Common myeloid progenitor, CD34-positive (primary cell): Measurements from ENCODE around the gene GMIP.
A peak's percentile ranks its signal among the peaks of the same experiment; 100 is the strongest.

Experiments used
- CTCF ChIA-PET: fragments of 350-600 bp; sonication (Branson Sonifier 250); formaldehyde crosslinking; loops from one replicate; lab custom pipeline; 2021; ENCODE audit warnings: antibody characterized with exemption; lab: Charles Lee
- POLR2A ChIA-PET: fragments of 350-600 bp; sonication (Branson Sonifier 250); formaldehyde crosslinking; loops from one replicate; lab custom pipeline; 2021; ENCODE audit warnings: antibody characterized with exemption; lab: Charles Lee
- DNase-seq, 3 donors: peaks; one replicate each; pipeline versions ENCODE4 v3.0.0 to v3.0.0-alpha.2; 2013
- H3K27ac ChIP-seq, 2 experiments: 1 replicate in 1 of 2; 2 replicates in 1 of 2; pipeline ENCODE4 v1.7.0; 2013; ENCODE audit warnings: inconsistent platforms in 2 of 2, low read length in 2 of 2, mild to moderate bottlenecking in 2 of 2, low read depth in 1 of 2, moderate library complexity in 1 of 2; ENCODE audit not compliant: severe bottlenecking in 2 of 2, insufficient read depth in 1 of 2, poor library complexity in 1 of 2
- H3K27me3 ChIP-seq, 5 experiments: replicated peaks in 2 of 5; 1 replicate in 3 of 5; 2 replicates in 2 of 5; pipeline versions ENCODE4 v1.6.1 to v1.7.0; 2013; ENCODE audit warnings: low read length in 4 of 5, mild to moderate bottlenecking in 2 of 5, moderate library complexity in 2 of 5, inconsistent platforms in 1 of 5; ENCODE audit not compliant: insufficient read depth in 5 of 5, control insufficient read depth in 4 of 5
- H3K36me3 ChIP-seq, 4 experiments: 1 replicate in 2 of 4; 2 replicates in 2 of 4; pipeline versions ENCODE4 v1.6.1 to v1.7.0; 2013; ENCODE audit warnings: low read length in 3 of 4, control low read depth in 1 of 4, mild to moderate bottlenecking in 1 of 4; ENCODE audit not compliant: control insufficient read depth in 4 of 4, insufficient read depth in 4 of 4
- H3K4me1 ChIP-seq, 4 experiments: 1 replicate in 3 of 4; 2 replicates in 1 of 4; pipeline versions ENCODE4 v1.6.1 to v1.7.1; 2013; ENCODE audit warnings: low read length in 3 of 4, mild to moderate bottlenecking in 3 of 4, control low read depth in 1 of 4, inconsistent platforms in 1 of 4, moderate library complexity in 1 of 4; ENCODE audit not compliant: control insufficient read depth in 4 of 4, insufficient read depth in 4 of 4; ENCODE audit errors: control extremely low read depth in 1 of 4
- H3K4me3 ChIP-seq, 7 experiments: 1 replicate in 4 of 7; 2 replicates in 3 of 7; pipeline versions ENCODE4 v1.5.1 to v1.7.0; 2013; ENCODE audit warnings: mild to moderate bottlenecking in 7 of 7, low read length in 6 of 7, moderate library complexity in 6 of 7, inconsistent platforms in 2 of 7, low read depth in 2 of 7, control low read depth in 1 of 7; ENCODE audit not compliant: insufficient read depth in 4 of 7, control insufficient read depth in 1 of 7; ENCODE audit errors: extremely low read depth in 1 of 7
- H3K9me3 ChIP-seq, 5 experiments: 1 replicate in 4 of 5; 2 replicates in 1 of 5; pipeline versions ENCODE4 v1.6.1 to v1.7.1; 2013; ENCODE audit warnings: low read length in 4 of 5, mild to moderate bottlenecking in 2 of 5, inconsistent platforms in 1 of 5, low read depth in 1 of 5, moderate library complexity in 1 of 5; ENCODE audit not compliant: control insufficient read depth in 4 of 5, insufficient read depth in 2 of 5; ENCODE audit errors: control extremely low read depth in 1 of 5
- WGBS: methylation state at CpG from one replicate; pipeline ENCODE4 v1.1.5; 2013; ENCODE audit not compliant: insufficient coverage; 5-methylcytosine and 5-hydroxymethylcytosine counted together

The GMIP gene

GRCh38 chr19:19679176-19680073 is 36.0 kb upstream of the GMIP start:
- no peaks in the 10 kb centered on the region for H3K4me1 ChIP-seq
- peaks cover 13 to 85% (median 62%) of the 10 kb centered on the region in 5 experiments for H3K9me3 ChIP-seq
- no peak overlapping the region for H3K27ac ChIP-seq
- no peak for DNase-seq
- peaks cover 36 to 90% (median 58%) of the 10 kb centered on the region in 4 experiments for H3K36me3 ChIP-seq
- H3K4me3 ChIP-seq = peak overlapping the region in 1 of 7 experiments; percentile 20
- no peaks in the 10 kb centered on the region for H3K27me3 ChIP-seq
- WGBS = 100% methylated on average over 10 of the region's 20 CpGs
- ChIA-PET POLR2A (no interaction called here), CTCF (no interaction called here)

GRCh38 chr19:19677579-19677978 is 34.1 kb upstream of the GMIP start:
- DNase-seq = no peak
- 94% methylated on average over 3 of the region's 7 CpGs for WGBS
- peak overlapping the region in 2 of 7 experiments; percentile 36 to 40 for H3K4me3 ChIP-seq
- POLR2A ChIA-PET = no interaction called here
- peaks cover 31 to 91% (median 68%) of the 10 kb centered on the region in 4 experiments for H3K36me3 ChIP-seq
- CTCF ChIA-PET = interaction anchor here (1.0 kb wide), 1 partner anchor 43 kb away, joined by 3 read pairs; no protein-coding TSS in a partner anchor
- peaks cover 11 to 83% (median 70%) of the 10 kb centered on the region in 5 experiments for H3K9me3 ChIP-seq
- H3K27ac ChIP-seq = no peak overlapping the region
- H3K4me1 ChIP-seq = no peaks in the 10 kb centered on the region
- H3K27me3 ChIP-seq = no peaks in the 10 kb centered on the region

GRCh38 chr19:19674315-19674714 is 30.9 kb upstream of the GMIP start:
- Histone ChIP-seq H3K27me3 (no peaks in the 10 kb centered on the region), H3K27ac (no peak overlapping the region), H3K9me3 (peaks cover 6 to 67% (median 50%) of the 10 kb centered on the region in 5 experiments), H3K4me3 (peak overlapping the region in 1 of 7 experiments; percentile 1), H3K4me1 (peaks cover 0 to 10% (median 8%) of the 10 kb centered on the region in 4 experiments), H3K36me3 (peaks cover 31 to 71% (median 58%) of the 10 kb centered on the region in 4 experiments)
- ChIA-PET CTCF (no interaction called here), POLR2A (no interaction called here)
- 100% methylated on average over 1 of the region's 6 CpGs for WGBS
- peak in 1 of 3 donors; percentile 33 for DNase-seq

DNA sequence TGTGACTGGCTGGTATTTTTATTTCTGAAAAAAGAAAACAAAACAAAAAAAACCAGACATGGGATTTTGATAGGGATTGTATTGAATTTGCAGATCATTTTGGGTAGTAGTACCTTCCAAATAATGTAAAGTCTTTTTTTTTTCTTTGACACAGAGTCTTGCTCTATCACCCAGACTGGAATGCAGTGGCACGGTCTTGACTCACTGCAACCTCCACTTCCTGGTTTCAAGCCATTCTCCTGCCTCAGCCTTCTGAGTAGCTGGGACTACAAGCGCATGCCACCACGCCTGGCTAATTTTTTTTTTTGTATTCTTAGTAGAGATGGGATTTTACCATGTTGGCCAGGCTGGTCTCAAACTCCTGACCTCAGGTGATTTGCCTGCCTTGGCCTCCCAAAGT is 29.4 kb upstream of the GMIP start:
- no peak overlapping the region for H3K27ac ChIP-seq
- H3K36me3 ChIP-seq = peaks cover 20 to 56% (median 45%) of the 10 kb centered on the region in 4 experiments
- CTCF ChIA-PET = no interaction called here
- H3K4me1 ChIP-seq = peaks cover 0 to 20% (median 13%) of the 10 kb centered on the region in 4 experiments
- POLR2A ChIA-PET = interaction anchor here (0.7 kb wide), 1 partner anchor 1452 kb away, joined by 4 read pairs; no protein-coding TSS in a partner anchor
- no peak overlapping the region for H3K4me3 ChIP-seq
- no peak for DNase-seq
- 100% methylated on average over 1 of the region's 3 CpGs for WGBS
- peaks cover 3 to 52% (median 36%) of the 10 kb centered on the region in 5 experiments for H3K9me3 ChIP-seq
- H3K27me3 ChIP-seq = no peaks in the 10 kb centered on the region

DNA sequence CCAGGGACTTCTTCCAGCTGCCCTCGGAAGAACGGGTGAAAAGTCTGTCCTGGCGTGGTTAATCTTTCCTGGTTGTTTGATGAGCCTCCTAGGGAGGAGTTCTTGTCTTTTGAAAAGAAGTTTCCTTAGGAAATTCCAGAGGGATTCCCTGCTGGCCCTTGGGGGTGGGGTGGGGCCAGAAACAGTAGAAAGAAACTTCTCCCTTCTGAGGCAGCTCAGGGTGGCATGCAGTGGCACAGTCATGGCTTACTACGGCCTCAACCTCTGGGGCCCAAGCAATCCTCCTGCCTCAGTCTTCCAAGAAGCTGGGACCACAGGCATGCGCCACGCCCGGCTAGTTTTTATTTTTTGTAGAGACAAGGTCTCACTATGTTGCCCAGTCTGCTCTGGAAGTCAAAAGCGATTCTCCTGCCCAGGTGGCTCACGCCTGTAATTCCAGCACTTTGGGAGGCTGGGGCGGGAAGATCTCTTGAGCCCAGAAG is 26.7 kb upstream of the GMIP start:
- Histone ChIP-seq H3K9me3 (peaks cover 2 to 26% (median 17%) of the 10 kb centered on the region in 5 experiments), H3K27me3 (no peaks in the 10 kb centered on the region), H3K27ac (peak overlapping the region in 1 of 2 experiments; percentile 75), H3K36me3 (peaks cover 2 to 29% (median 22%) of the 10 kb centered on the region in 4 experiments), H3K4me1 (peaks cover 0 to 27% (median 18%) of the 10 kb centered on the region in 4 experiments), H3K4me3 (peak overlapping the region in 5 of 7 experiments; percentile 86 to 96 (median 90))
- ChIA-PET CTCF (no interaction called here), POLR2A (no interaction called here)
- DNase-seq = no peak
- 100% methylated on average over 7 of the region's 10 CpGs for WGBS

DNA sequence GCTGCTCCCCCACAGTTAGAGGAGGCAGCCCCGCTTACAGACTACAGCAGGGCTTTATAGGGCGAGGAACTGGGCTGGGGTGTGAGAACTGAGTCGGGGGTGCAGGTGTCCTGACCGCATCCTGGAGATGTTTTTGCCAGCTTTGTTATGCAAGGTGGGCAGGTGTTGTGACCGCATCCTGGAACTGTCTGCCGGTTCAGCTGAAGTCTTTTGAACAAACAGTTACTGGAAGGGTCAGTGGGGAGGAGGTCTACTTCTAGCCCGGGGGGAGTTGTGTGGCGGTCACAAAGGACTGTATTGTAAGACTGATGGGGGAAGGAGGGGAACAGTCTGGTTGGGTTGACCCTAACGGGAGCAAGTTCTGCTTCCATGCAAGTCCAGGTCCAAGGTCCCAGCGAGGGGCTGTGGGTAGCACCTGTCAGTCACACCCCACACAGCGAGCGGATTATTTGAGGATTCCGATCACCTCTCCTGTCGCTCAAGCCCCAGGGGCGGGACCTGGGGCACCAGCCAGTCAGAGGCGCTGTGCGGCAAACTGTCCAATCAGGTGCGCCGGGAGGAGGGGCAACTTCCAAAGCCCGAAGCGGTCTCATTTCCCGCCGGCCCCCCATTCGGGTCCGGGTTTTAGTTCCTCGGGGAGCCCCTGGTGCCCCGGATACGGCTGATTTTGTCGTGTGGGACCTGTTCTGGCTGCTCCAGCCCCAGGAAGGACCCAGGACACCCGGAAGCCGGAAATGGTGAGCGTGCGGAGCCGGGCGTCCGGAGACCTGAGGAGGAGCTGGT is 25.0 kb upstream of the GMIP start, which contains the start of gene ZNF101:
Gene ZNF101 (plus strand): TSS at position 610 of the 783 bp plus-strand sequence. CDS start 125 bp downstream, at position 735.
- peak; percentile 94 to 97 (median 96) for DNase-seq
- Histone ChIP-seq H3K4me1 (peaks cover 0 to 27% (median 19%) of the 10 kb centered on the region in 4 experiments), H3K36me3 (peaks cover 2 to 16% (median 10%) of the 10 kb centered on the region in 4 experiments), H3K9me3 (peaks cover 0 to 19% (median 9%) of the 10 kb centered on the region in 5 experiments), H3K27me3 (no peaks in the 10 kb centered on the region), H3K4me3 (peak within 1 kb of the TSS; percentile 78 to 96 (median 90)), H3K27ac (peak within 1 kb of the TSS; percentile 75 to 90)
- ChIA-PET POLR2A (interaction anchor here (0.6 to 0.9 kb wide), 3 partner anchors 34 to 197 kb away, joined by 3 to 6 read pairs (median 4); partner anchors contain the start of gene ZNF253), CTCF (interaction anchor here (0.8 to 1.3 kb wide), 2 partner anchors 40 to 289 kb away, joined by 3 read pairs; no protein-coding TSS in a partner anchor)
- WGBS = 0% methylated on average over 36 of the region's 36 CpGs
